Hematopoietic multipotent progenitor cell (in vitro differentiated cells): Measurements from ENCODE around the gene ARMC7. TPM values are rescaled to one million over a fixed set of nuclear protein-coding genes. Genes with fewer than 3 reads are reported as not detected.
"Not testable (repeated sequence)": the region's sequence is repeated elsewhere in the genome, so short reads cannot be mapped to it uniquely, and the experiment has no call there.

Source experiments
- DNase-seq, 3 donors: peaks; one replicate each; pipeline ENCODE4 v3.0.0-alpha.2; 2011 to 2015; ENCODE audit warnings: low read depth in 2 of 3, low spot score in 2 of 3
- total RNA-seq: library from RNA; depleted of rRNA; stranded (reverse); fragments of >200 nt; gene quantifications from one replicate; pipeline ENCODE4 v1.2.3, GENCODE V29; 2012

Gene ARMC7
- total RNA-seq, result 10.8 TPM

DNA sequence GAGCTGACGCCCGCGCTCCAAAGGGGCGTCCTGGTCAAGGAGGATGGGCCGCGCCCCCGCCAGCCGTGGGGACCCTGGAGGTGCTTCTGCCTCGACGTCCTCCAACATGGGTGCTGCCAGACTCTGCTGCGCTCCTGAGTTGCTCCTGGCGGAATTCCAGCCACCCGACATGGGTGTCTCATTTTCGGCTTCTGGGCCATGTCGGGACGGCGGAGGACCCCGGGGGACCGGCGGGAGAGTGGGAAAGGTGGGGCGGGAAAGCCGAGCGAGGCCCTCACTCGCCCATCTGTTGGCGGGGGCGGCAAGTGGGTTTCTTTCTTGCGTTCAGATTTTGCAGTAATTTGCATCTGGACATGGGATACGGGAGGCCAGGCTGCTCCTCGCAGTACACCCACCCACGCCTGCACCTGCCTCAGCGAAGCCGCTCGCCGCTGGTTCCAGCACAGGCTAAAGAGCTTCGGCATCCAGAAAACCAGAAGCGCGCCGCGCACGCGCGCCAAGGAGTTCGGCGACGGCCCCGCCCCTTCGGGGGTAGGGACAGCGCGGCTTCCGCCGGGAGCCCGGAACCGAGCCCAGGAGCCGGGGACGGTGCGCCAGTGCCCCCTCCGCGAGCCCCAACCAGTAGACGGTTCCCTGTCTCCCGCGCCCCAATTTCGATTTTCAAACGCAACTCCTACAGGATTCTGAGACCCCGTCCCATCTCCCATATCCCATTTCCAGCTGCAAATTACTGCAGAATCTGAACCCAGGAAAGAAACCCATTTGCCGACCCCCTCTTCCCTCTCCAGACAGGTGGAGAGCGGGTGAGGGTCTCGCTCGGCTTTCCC, at the start of gene ARMC7:
TSS of gene ARMC7 (plus strand) at position 563 of the 827 bp plus-strand sequence. CDS start 320 bp downstream, outside the sequence.
- DNase-seq, result peak; percentile 79 to 86 (median 80)

DNA sequence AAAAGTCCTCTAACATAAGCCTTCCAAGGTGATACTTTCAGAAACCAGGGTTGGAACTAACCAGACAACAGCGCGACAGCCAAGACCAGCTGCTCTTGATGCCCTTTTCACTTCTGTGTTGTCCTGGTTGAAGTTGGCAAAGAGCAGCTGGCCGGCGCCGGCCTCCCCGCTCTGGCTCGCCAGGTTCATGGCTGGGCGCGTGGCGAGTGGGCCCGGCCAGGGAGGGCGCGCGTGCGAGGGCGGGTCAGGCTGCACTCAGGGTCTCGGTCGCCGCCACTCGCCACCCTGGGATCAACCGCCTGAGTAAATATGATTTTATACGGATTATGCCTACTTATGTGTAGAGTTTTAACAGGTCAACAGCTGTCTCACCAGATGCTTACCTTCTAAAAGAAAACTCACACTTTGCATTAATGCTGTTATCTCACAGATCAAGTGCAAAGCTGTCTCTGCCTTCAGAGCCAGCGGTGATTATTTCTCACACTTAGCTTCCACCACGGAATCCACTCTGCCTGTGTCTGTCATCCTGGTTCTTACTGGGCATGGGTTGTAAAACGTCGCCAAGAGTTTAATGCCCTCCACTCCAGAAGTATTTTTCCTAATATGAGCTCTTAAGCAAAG, 49.2 kb upstream of the ARMC7 start:
- DNase-seq, result no peak

DNA sequence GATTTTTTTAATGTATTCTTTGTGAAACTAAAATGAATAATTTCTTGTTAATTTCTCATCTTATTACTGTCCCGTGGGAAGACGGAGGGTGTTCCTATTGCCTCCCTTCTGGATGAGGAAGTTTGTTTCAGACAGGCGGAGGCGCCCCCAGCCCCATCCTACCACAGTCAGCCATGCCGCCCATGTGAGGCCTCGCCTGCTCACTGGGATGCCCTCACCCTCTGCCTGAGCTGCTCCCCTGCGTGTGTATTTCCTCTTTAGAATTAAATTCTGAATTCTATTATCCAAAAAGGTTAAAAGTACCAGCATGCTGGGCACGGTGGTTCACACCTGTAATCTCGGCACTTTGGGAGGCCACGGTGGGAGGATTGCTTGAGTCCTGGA, 48.7 kb upstream of the ARMC7 start:
- DNase-seq, result no peak

DNA sequence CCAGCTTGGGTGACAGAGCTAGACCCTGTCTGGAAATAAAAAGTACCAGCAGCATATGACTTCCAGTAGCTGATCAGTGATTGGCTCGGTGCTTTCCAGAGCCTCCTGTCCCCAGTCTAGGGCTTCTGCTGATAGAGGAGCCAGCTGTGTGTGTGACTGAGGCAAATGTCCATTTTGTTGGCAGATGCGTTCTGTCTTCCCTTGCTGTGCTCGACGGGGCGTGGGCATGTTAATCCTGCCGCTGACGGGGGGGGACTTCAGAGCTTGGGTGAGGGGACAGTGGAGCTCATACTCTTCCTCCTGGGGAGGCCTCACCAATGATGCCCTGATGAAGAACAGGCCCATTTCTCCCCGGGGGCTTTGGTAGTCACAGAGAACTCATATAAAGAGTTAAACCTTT, 48.2 kb upstream of the ARMC7 start:
- DNase-seq, result no peak

DNA sequence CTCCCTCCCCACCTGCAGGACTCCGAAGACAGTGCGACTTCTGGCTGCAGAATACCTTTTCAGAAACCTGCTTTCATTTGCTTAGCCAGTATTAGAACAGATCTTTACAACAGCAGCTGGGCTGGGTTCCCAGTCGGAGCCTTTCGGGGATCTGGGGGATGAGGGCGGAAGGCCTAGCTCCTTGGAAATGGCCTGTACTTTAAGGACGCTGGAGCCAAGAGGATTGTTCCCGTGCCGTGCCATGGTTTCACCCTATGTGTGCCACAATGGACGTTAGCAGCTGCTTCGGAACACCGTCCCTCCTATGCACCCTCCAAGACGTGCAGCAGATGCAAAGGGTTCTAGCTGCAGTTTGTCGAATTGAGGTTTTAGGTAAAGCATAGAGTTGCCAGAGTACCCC, 46.6 kb upstream of the ARMC7 start:
- DNase-seq, result no peak

DNA sequence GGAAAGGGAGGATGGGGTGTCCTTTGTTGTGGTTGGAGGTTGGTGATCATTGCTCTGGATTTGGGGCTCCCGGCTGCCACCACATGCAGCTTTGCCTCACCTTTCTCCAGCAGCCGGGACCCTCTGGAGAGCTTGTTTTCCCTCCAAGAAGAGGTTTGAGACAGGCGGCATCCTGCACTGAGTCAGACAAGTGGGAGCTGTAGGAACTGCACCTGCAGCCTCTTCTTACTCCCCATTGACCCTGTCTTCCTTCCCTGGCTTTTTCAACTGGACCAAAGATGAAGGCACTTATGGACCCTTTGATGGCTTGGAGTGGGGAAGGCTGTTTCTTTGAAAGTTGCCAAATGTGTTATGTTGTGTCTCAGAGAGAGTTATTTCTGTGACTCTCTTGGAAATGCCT, 46.1 kb upstream of the ARMC7 start:
- DNase-seq, result no peak

DNA sequence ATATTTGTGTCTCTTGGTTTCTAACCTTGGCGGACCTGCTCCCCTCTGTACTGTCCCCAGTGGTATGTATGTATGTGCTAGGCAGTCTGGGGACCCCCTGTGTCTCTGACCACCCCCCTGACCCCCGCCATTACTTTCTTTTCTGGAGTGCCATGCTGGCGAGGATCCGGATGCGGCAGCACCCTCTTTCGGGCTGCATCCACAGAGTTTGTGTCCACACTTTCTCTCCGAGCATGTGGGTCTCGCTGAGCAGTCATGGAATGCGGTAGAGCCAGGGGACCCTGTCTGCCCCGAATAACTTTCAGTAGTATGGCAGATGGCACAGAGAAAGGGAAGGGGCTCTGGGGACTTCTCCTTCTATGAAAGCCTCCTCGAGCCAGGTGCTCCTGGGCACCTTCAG, 45.7 kb upstream of the ARMC7 start:
- DNase-seq, result no peak

DNA sequence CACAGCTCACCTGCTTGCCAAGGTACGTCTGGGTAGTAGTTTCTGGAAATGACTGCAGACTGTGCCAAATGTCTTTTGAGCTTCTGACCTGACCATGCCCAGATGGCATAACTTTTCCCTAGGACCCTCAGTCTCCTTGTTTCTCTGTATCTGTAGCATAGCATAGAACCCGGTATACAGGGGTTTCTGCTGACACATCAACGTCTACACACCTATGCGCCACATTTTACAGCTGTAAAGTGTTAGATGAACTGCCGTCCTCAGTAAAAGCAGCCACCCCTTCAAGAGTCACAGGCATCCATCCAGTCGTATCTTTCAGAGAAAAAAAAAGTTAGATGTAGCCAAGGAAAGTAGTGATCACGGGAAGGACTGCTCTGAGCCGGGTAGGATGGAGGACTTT, 45.3 kb upstream of the ARMC7 start:
- DNase-seq, result no peak

DNA sequence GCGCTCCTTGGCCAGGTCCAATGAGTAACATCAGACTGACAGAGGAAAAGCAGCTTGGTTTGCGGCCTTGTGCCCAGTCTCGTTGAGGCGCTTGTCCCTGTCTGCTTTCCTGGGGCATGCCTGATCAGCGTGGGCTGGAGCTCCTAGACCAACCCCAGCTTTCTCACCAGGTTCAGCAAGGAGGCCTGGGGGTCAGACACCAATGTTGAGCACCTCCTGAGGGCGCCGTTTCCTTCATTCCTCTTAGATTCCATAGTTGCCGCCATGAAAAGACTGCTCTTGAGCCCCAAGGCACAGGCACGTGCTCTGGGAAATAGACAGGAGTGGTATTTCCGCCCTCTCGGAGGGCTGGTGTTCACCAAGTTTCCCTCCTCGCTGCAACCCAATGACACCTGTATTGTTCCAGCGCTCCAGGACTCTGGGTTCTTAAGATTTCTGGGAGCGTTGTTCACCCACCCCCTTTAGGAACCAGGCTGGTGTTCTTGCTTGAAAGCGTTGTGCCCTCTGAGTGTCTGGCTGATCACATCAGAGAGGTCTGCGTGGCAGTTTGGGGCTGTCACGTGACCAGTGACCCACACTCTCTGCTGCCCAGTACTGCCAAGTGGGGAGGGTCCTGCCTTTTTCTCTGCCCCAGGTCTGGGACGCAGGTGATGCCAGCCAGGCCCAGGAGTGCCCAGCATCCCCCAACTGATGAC, 44.8 kb upstream of the ARMC7 start:
- no peak for DNase-seq

DNA sequence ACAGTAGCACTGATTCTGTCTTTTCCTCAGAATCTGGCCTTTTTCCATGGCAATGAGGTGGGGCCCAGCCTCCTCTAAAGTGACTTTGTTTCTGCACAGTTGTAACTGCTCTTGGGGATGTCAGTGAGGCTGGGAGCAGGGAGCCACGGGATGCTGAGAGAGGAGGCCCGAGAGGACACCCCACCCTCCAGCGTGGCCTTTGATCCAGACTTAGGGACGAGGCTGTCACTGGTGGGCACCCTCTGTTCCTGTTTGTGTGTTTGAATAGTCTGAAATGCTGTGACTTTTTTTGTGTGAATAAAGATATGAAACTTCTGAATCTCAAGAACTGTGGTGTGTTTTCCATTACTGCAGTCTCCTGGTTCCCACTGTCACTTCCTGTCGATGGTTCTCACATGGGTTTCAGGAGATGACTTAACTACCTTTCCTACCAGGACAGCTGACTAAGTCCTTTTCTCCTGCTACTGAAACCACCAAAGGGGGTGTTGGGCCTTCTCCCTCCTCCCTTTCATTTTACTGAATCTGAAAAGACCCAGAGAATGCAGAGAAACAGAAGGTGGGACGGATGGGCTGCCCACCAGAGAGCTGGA, 44.1 kb upstream of the ARMC7 start:
- DNase-seq, result no peak

DNA sequence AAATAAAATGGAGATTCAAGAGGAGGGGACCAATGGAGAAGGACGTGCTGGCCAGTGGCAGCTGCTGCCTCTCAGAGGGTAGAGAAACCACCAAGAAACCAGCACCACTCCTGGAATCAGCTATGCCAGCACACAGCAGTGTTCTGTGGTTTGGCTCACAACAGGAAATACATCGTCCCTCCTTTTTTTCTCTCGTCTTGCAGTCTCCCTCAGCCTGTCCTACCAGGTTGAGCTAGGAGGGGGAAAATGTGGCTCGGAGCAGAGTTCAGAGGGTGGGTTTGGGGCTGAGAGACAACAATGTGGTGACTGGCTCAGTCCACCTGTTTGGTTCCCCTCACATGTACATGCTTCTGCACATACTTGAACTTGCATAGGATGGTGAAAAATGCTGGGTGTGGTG, 41.9 kb upstream of the ARMC7 start:
- DNase-seq, result peak in 1 of 3 donors; percentile 49

DNA sequence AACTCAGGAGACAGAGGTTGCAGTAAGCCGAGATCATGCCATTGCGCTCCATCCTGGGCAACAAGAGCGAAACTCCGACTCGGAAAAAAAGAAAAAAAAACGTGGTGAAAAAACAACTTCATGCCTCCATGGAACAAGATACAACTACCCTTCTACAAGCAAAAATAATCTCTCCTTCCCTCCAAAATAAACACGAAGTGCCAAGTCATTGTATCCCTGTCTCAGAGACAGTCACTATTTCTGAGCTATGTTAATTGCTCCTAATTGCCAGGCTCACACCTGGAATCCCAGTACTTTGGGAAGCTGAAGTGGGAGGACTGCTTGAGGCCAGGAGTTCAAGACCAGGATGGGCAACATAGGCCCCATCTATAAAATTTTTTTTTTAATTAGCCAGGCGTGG, 41.0 kb upstream of the ARMC7 start:
- DNase-seq, result no peak

DNA sequence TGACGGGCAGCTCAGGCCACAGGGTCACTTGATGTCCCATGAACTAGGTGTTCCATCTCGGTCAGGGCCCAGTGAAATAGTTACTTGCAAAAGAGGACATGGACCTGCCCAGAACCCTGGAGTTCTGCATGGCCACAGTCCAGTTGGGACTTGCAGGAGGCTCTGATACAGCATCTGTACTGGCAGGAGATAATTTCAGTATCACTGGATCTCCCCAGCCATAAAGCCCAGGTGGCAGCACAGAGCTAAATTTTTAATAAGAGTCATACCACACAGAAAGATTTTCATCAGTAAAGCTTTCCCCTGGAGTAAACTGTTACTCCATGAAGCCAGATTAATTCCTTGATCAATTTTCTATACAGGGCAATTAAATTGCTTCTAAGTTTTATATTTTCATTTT, 40.0 kb upstream of the ARMC7 start:
- DNase-seq, result peak in 1 of 3 donors; percentile 57

DNA sequence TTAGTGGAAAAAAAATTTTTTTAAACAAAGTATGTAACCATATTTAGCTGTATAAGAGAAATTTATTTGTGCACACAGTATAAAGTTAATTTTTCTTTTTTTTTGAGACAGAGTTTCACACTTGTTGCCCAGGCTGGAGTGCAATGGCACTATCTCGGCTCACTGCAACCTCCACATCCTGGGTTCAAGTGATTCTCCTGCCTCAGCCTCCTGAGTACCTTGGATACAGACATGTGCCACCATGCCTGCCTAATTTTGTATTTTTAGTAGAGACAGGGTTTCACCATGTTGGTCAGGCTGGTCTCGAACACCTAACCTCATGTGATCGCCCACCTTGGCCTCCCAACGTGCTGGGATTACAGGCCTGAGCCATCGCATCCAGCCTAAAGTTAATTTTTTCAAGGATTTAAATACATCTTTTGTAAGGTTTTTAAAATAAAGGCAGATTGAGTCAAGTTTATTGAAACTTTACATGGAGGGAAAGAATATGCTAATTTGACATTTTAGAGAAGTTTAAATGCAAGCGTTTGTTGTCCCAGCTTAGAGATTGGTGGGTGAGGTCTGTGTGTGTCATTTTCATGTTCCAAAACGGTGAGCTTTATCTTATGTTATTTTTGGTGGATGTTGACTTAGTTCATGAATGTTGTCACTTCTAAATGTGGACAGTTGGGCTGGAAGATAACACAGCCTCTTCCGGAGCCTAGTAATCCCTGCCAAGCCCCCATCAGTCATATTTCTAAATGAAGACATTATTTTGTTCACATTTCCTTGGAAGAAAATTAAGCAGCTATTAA, 38.1 kb upstream of the ARMC7 start:
- not testable (repeated sequence) for DNase-seq

DNA sequence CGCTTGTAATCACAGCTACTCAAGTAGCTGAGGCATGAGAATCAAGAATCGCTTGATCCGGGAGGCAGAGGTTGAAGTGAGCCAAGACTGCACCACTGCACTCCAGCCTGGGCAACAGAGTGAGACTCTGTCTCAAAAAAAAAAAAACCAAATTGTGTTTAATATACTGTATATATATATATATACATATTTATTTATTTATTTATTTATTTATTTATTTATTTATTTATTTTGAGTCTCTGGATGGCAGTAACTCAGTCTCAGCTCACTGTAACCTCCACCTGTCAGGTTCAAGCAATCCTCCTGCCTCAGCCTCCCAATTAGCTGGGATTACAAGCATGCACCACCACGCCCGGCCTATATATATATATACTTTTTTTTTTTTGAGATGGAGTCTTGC, 36.9 kb upstream of the ARMC7 start:
- DNase-seq, result not testable (repeated sequence)

DNA sequence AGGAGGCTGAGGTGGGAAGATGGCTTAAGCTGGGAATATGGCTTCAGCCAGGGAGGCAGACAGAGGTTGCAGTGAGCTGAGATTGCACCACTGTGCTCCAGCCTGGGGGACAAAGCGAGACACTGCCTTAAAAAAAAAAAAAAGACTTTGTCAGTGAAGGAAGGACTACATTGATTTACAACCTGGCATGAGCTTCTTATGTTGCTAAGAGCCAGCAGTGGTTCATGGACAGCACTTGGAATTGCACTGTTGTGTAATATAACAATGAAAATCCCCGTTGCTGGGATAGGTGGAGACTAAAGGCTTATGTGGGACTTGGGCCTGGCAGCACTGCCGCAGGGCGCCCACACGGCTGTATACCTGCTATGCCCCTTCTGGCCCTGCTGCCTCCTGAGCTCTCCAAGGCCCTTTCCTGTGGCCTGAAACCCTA, 36.1 kb upstream of the ARMC7 start:
- no peak for DNase-seq

DNA sequence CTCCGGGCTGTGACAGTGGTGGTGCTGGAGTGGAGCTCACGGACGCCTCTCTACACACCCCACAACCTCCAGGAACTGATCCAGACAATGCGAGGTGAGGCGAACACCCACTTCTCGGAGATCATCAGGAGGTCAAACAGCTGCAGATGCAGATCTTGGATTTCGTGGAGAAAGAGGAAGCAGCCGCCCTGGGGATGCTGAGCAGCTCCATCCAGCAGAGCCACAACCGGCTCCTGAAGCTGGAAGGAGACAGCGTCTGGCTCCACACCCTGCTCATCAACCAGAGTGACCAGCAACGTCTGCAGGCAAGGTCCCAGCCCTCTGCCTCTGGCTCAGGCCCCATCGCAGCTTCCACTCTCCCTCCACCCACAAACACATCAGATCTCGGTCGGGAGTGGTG, 35.2 kb upstream of the ARMC7 start:
- DNase-seq, result no peak

DNA sequence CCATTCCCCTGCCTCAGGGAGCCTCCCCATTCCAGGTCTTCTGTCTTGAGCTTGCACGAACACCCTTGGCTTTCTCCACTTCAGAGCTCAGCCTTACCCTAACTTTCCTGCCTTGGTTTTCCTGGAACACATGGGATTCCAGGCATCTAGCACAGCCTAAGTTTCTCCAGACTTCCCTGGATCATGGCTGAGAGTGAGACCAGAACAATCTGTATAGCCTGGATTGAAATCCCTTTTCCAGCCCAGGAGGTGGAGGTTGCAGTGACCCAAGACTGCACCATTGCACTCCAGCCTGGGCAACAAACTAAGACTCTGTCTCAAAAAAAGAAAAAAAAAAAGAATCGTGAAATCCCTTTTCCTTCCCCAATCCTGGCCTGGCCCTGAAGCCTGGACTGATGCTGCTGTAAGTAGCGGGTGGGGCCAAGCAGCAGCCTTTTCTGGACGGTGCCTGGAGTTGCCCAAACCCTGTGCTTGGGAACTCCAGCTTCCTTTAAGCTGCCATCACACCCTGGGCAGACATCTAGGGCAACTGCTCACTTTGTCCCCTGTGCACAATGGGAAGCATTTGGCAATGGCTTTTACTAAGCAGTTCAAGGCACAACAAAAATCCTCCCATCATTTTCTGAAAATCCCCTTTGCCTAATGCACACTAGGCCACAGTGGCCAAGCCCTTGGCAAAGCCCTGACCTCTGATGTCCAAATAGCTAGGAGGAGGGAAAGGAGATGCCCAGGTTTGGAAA, 34.0 kb upstream of the ARMC7 start:
- DNase-seq, result no peak

DNA sequence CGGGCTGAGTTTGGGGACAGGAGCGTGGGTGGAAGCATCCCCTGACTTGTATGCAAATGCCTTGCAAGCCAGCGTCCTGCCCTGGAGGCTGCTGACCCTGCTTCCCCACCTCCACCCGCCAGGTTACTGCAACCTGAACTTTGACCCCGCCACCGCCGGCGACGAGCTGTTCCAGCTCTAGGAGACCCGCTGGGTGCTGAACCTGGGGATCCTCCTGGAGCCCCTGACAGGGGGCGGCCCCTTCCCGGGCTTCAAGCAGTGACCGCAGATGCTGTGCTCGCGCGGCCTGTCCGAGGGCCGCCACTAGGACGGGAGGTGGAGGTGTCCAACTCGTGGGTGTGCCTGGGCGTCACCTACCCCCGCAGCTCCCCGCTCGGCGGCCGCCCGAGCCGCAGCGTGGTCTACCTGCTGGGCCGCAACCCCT, 32.7 kb upstream of the ARMC7 start:
- no peak for DNase-seq
